Stimulated activated CD4-positive, alpha-beta T cell treated with anti-CD3 and anti-CD28 coated beads, Interleukin-4, amount 100 ng/mL, for 4 hours (primary cell): Measurements from ENCODE around the gene EPAS1.

Experiments
- DNase-seq, 2 experiments: peaks; one replicate each; pipeline ENCODE4 v3.0.0-alpha.2; 2020

The EPAS1 gene

DNA sequence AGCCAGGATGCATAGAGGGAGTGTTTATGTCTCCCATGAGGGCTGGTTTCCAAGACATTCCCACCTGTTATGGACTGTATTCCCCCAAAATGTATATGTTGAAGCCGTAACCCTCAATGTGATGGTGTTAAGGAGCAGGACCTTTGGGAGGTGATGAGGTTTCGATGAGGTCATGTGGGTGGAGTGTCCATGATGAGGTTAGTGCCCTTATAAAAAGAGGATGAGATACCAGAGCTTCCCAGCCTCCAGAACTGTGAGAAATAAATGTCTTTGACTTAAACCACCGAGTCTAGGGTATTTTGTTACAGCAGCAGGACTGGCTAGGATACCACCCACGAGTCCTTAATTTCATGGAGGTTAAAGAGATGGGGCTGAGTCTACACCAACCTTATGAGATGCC lies 22.6 kb upstream of the EPAS1 start:
- DNase-seq, result no peak

DNA sequence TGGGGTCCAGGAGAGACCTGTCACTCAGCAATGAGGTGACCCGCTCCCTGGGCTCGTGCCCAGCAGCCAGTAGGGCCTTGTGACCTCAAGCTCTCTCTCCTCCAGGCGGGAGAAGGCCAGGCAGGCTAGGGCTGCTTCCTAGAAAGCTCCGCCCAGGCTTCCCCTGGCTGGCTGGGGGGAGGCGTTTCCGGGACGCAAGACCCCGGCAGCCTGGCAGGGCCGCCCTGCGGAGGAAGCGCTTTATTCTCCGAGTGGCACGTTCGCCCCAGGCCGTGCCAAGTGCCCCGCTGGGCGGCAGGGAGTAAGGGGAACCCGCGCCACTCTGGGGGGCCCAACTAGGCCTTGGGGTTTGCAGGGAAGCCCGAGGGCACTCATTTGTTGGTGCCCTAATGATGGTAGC lies 21.2 kb upstream of the EPAS1 start:
- no peak for DNase-seq

DNA sequence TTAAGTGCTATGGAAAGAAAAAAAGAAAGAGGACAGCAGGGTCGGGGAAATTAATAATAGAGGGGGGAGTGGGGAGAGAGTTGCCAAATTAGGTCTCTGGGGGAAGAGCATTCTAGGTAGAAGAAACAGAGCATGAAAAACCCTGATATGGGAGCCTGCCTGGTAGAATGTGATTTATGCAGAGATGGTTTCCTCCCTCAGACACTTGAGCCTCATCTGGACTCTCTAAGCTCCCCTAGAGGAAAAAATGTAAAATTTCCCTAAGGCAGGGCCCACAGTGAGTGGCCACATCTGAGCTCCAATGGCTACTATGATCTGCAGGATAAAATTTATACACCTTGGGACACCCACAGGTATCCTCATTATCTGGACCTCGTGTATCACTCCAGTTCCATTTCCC lies 20.6 kb upstream of the EPAS1 start:
- no peak for DNase-seq

DNA sequence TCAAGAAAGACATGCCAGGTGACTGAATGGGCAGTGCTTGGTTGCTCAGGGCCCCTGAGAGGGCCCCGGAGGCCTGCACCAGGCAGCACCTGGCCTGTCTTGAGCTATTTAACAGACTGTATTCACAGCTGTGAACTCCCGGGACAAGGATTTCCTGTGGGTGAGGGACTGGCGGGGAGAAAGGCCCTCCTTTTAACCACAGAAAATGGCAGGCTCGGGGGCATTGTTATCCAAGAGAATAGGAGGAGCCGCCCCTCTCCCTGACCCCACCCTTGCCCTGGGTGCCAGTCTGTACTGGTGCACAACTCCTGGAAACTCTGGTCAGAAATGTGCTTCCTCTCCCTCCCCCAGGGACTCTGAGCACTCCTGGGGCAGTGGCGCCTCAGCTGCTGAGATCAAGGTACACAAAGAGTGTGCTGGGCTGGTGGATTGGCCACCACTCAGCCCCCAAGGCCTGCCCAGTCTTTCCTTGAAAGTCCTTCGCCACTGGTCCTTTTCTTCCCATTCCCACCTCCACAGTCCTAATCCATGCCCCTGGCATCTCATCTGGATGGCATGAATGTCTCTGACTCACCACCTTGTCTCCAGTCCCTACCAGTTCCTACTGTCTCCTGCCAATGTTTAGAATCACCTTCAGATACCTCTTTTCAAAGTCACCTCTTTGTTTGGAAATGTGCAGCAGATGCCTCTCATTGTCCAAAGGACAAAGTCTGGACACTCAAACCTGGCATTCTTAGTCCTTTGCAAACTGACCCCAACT lies 19.6 kb upstream of the EPAS1 start:
- DNase-seq, result no peak

DNA sequence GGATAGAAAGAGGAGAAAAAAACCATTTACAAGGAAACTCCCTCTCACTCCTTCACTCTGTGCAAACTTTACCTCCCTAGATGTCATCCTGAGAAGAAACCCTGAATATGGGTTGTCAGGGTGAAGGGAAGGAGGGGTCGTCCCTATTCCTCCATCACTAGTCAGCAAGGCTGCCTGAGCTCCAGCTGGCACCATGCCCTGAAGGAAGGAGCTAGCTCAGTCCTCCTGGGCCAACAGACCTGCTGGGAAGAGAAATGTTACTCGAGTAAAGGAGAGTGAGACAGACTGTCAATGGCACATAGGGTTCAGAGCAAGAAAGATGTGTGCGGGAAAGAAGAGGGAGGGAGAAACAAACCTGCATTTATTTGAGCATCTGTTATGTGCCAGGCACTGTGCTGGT lies 18.3 kb upstream of the EPAS1 start:
- DNase-seq, result no peak

DNA sequence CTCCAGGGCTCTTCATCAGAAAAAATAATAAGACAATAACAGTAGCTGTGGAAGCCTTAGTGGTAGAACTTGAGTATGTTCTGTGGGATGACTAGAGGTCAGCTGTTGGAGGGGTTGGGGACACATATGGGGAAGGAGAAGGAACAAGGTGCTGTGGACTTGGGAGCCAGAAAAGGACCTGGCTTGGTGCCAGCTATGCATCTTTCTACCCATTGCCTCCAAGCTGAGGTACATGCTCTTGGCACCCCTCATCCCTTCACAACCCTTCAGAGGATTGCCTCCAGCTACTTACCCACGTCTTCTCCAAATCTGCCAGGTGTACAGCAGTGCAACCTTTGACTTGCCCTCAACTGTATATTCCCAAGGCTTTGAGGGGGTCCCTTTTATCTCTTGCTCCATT lies 15.3 kb upstream of the EPAS1 start:
- no peak for DNase-seq

DNA sequence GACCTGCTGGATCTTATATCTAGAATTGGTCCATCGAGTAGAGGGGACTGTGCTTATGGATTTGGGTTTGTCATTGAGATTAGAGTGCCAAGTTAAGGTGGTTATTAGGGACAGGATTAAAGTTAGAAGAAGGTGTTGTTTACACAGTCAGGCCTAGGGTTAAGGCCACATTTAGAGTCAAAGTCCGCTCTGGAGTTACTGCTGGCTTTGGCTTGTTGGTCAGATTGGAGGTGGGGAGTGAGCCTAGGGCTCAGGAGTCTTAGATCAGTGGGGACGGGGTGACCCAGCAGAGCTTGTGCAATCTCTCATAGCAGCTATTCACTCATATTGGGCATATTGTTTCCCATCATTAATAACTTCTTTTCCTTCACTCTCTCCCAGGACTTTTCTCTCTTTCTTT lies 13.5 kb upstream of the EPAS1 start:
- DNase-seq, result no peak

DNA sequence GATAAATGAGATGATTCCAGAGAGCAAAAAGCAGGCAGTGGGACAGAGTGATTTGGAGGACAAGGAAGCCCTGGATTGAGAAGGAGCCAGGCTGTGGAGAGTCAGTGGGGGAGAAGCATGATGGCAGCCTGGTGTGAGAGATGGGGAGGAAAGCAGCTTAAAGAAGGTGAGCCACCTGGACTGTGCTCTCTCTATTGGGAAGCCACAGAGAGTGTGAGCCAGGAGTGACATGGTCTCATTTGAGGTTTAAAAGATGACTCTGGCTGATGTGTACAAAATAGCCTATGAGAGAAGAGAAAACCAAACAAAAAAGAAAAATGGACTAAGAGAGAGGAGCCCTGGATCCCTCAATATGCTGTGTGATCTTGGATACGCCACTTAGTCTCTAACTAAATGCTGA lies 12.9 kb upstream of the EPAS1 start:
- no peak for DNase-seq

DNA sequence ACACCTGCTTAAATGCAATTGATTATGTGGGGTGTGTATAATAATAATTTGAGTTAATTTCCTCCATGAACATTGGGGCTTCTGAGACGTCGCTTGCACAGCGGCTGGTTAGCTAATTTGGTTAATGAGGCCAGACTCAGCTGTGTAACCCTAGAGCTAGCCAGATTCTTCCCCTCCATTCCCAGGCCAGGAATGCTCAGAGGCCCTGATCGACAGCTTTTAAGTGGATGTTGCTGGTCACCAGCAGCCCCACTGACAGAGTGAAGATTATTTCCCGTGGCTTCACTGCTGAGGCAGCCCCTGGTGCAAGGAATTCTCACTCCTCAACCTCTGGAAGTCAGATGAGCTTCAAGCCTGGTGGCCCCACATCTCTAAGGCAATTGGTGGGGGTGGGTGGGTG lies 12.4 kb upstream of the EPAS1 start:
- DNase-seq, result no peak

GRCh38 chr2:46286715-46287114 lies 10.5 kb upstream of the EPAS1 start:
- DNase-seq, result no peak

- no peak for DNase-seq
Observed at GRCh38 chr2:46290078-46290477, 7.1 kb upstream of the EPAS1 start.

GRCh38 chr2:46293466-46293865 lies 3.7 kb upstream of the EPAS1 start:
- DNase-seq, result no peak

DNA sequence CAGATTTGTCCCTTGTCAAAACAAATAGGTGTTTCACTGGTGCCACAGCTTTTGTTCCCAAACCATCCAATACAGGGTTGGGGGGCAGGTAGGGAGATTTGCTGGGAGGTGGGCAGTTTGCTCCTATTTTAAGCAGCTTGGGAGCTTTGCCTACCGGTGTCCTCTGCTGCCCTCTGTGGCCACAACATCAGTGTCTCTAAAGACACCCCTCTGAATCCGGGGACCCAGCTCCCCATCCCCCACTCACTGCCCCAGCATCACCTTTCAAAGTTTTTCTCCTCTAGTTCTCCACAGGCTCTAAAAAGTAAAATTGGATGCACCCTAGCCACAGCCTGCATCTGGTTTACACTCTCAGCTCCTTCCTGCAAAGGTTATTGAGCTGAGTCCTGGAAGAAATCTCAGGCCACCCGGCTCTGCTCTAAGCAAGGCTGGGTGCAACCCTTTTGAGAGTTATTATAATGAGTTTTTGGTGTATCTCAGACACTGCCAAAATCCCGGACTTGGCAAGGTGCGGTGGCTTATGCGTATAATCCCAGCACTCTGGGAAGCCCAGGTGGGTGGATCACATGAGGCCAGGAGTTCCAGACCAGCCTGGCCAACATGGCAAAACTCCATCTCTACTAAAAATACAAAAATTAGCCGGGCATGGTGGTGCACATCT lies 2.9 kb upstream of the EPAS1 start:
- DNase-seq, result no peak

GRCh38 chr2:46296216-46296839 lies 879 bp upstream of the EPAS1 start:
- DNase-seq, result no peak

GRCh38 chr2:46297546-46298271 lies 502 bp downstream of the EPAS1 start:
- DNase-seq, result peak; percentile 69 to 77

- DNase-seq, result no peak
Observed at GRCh38 chr2:46298272-46298521, 990 bp downstream of the EPAS1 start.

DNA sequence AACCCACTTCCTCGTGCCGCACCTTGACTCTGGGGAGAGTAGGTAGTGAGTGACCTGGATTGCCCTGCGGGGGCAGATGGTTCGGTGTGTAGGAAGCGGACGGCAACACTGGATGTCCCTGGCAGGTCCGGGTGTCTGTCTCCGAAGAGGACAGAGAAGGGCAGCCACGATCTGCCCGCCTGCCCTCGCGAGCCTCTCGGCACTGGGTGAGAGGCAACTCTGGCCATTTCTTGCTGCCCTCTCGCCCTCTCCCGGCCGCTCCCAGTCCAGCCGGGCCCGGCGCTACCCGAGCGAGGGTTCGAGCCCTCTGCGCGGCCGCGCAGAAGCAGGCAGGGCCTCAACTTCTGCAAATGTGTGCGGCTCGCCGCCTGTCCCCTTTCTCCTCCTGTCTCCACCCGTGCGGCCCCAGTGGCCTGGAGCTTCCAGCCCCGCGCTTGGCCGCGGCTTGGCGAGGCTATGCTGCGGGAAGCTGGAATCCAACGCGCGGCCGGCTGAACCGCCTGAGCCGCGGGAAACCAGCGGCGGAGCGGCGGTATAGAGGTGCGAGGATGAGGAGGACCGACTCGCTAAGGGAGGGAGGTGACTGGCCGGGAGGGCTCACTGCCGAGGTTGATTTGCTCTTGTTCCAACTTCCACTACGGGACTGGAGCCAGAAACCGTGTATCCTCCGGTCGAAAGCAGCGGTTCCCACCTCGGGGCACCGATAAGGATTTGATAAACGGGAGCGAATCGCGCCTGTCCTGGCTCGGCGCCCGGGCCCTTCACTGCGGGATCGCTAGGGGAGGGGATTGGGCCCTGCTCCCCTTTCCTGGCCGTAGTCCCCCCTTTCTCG lies 1.5 kb downstream of the EPAS1 start:
- DNase-seq, result no peak

DNA sequence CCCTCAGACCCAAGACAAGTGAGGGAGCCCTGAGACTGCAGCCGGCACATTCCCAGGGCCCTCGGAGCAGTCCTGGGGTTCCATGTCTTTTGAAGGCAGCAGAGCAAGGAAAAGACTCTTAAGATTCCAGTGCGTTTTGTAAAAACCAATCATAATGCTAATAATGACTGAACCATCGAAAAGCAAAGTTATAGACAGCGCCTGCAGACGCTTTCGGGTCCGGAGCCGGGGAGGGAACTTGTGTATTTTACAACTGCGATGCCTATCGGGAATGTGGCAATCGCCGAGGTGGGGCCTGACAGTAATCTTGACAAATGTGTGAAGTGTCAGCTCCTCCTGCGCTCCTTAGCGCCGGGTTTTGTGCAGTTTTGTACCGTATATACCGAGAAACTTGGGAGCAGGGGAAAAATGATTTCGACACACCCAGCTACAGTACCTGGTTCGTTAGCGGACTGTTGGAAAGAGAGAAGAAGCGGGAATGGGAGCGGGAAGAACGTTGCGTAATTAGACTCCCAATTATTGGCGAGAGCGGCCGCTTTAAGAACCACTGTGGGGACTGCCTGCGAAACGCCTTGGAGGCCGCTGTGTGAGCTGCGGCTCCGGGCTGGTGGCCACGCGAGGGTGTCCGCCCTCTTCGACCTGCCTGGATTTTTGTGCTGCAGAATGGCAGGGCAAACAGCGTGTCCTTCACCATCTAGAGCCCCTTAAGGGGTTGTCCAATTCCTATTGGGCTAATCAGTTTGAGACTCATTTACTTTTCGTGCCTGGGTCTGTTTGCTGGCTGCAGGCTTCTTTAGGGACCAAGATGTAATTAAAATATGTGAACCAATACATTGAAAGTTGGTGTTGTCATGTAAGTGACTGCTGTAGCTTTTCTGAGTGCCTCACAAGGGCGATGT lies 2.4 kb downstream of the EPAS1 start:
- no peak for DNase-seq

GRCh38 chr2:46300406-46300832 lies 3.2 kb downstream of the EPAS1 start:
- DNase-seq, result no peak

DNA sequence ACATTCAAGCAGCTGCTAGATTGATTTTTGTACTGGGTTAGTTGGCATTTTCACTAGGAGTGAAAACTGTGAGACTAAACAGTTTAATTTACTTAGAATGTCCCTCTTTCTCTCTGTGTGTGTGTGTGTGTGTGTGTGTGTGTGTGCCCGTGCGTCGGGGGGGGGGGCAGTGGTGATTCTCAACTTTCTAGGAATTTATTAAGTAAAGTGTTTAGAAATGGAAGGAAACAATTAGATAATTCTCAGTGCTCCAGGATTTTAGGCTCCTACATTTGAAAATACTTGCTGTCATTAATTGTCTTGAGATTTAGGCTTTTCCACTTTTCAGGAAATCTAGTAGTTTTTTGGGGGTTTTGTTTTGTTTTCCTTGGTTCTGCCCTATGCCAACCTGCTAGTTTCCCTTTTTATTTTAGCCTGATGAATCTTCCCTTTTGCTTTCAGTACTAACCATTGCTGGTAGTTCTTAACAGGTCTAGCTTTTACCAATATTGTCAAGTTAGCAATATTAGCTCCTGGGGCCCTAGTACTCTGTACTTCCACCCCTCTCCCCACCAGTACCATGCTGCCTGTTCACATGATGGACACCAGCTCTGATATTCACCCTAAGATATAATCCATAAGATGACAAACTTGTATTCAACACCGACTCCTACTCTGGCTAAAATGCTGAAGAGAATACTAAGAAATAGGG lies 4.9 kb downstream of the EPAS1 start:
- DNase-seq, result no peak

DNA sequence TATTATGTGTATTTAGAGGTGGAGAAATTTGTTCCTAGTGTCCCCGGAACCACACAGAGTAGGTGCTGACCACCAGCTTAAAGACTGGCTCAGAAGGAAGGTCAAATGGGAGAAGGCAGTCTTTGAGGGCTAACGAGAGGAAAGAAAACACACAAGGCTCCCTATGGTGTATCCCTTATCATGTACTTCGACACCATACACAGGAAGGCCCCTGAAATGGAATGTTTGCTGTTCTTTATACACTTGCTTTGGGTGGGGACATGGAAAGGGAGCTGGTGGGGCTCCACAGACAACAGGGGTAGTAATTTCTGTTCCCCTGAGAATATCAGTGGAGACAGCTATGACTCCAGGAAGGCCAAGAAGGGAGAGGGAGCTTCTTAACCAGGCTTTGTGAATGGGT lies 6.0 kb downstream of the EPAS1 start:
- no peak for DNase-seq
